PC-9 (cell line): Measurements from ENCODE around the gene HYDIN. TPM values are rescaled to one million over a fixed set of nuclear protein-coding genes. Genes with fewer than 3 reads are reported as not detected.
"Not testable (repeated sequence)": the region's sequence is repeated elsewhere in the genome, so short reads cannot be mapped to it uniquely, and the experiment has no call there.

Source experiments
- BruUV-seq: library from RNA; stranded (reverse); fragments of 400-500 nt; replicated peaks from 2 replicates; lab custom pipeline; 2021; lab: Mats Ljungman, UMichigan
- CTCF ChIA-PET: fragments of 300-600 bp; sonication (Branson Sonifier 250); formaldehyde crosslinking; loops from one replicate; lab custom pipeline; 2022; ENCODE audit warnings: antibody characterized with exemption; lab: Charles Lee
- POLR2A ChIA-PET: fragments of 300-600 bp; sonication (Branson Sonifier 250); formaldehyde crosslinking; loops from one replicate; lab custom pipeline; 2022; ENCODE audit warnings: antibody characterized with exemption; ENCODE audit not compliant: unreplicated experiment; lab: Charles Lee
- DNase-seq, 2 experiments: peaks; one replicate each; pipeline versions ENCODE4 v3.0.0 to v3.0.0-alpha.2; 2015 to 2022; ENCODE audit warnings: mixed read lengths in 1 of 2
- H2AFZ ChIP-seq: fragments of 200-600 bp; sonication (generic); 2 replicates; pipeline ENCODE4 v1.8.1; 2017; ENCODE audit warnings: antibody characterized with exemption
- H3F3A ChIP-seq: fragments of 200-600 bp; sonication (generic); 2 replicates; pipeline ENCODE4 v1.8.1; 2017; ENCODE audit warnings: antibody characterized with exemption, mild to moderate bottlenecking, low read depth; ENCODE audit not compliant: insufficient read depth
- H3K27ac ChIP-seq: fragments of 200-600 bp; sonication (generic); 2 replicates; pipeline ENCODE4 v1.6.1; 2016; ENCODE audit warnings: mixed run types
- H3K27me3 ChIP-seq: fragments of 200-600 bp; sonication (generic); 2 replicates; pipeline ENCODE4 v1.6.1; 2016; ENCODE audit warnings: low read depth, mixed run types; ENCODE audit not compliant: insufficient read depth
- H3K36me3 ChIP-seq: fragments of 200-600 bp; sonication (generic); 2 replicates; pipeline ENCODE4 v1.6.1; 2016; ENCODE audit warnings: low read depth, mixed run types
- H3K4me1 ChIP-seq: fragments of 200-600 bp; sonication (generic); replicated peaks from 2 replicates; pipeline ENCODE4 v1.6.1; 2016; ENCODE audit warnings: mixed run types; ENCODE audit not compliant: insufficient read depth
- H3K4me2 ChIP-seq: fragments of 200-600 bp; sonication (generic); 2 replicates; pipeline ENCODE4 v1.6.1; 2017; ENCODE audit warnings: mixed run types
- H3K4me3 ChIP-seq: fragments of 200-600 bp; sonication (generic); 2 replicates; pipeline ENCODE4 v1.6.1; 2016; ENCODE audit warnings: mixed run types
- H3K79me2 ChIP-seq: fragments of 200-600 bp; sonication (generic); 2 replicates; pipeline ENCODE4 v1.6.1; 2017; ENCODE audit warnings: low read depth, mixed run types
- H3K9me2 ChIP-seq: fragments of 200-600 bp; sonication (generic); 2 replicates; pipeline ENCODE4 v1.8.1; 2017; ENCODE audit warnings: mild to moderate bottlenecking; ENCODE audit not compliant: insufficient read depth
- H3K9me3 ChIP-seq: fragments of 200-600 bp; sonication (generic); 2 replicates; pipeline ENCODE4 v1.8.1; 2016; ENCODE audit warnings: low read depth; ENCODE audit not compliant: insufficient read depth
- H4K20me1 ChIP-seq: fragments of 200-600 bp; sonication (generic); 2 replicates; pipeline ENCODE4 v1.8.1; 2017; ENCODE audit not compliant: insufficient read depth
- intact Hi-C: fragments of 100-400 bp; cut with micrococcal nuclease; formaldehyde crosslinking; loops from one replicate; pipeline ENCODE4 v1.10.0; 2022; ENCODE audit not compliant: unreplicated experiment
- total RNA-seq: library from RNA; stranded (reverse); gene quantifications from 2 replicates; pipeline ENCODE4 v1.2.3, GENCODE V29; 2021

The HYDIN gene
- total RNA-seq, 1 experiment from 2014 or later: 31.0 TPM

- intact Hi-C loops, BruUV-seq, H3K4me2 ChIP-seq, H3K4me3 ChIP-seq, H3K9me2 ChIP-seq, POLR2A ChIA-PET, CTCF ChIA-PET, H3K79me2 ChIP-seq, H3K27me3 ChIP-seq, H3K36me3 ChIP-seq, H4K20me1 ChIP-seq, H3K9me3 ChIP-seq, H3K4me1 ChIP-seq, H2AFZ ChIP-seq, H3F3A ChIP-seq, H3K27ac ChIP-seq, DNase-seq: not testable (repeated sequence)
Measured at GRCh38 chr16:71153329-71153728, 77.2 kb downstream of the HYDIN start.

GRCh38 chr16:71151654-71152053 is 78.9 kb downstream of the HYDIN start:
- H3K27ac ChIP-seq, H3K4me1 ChIP-seq, H3K9me2 ChIP-seq, BruUV-seq, POLR2A ChIA-PET, H4K20me1 ChIP-seq, H3K4me3 ChIP-seq, H3K9me3 ChIP-seq, intact Hi-C loops, H3K4me2 ChIP-seq, H3K79me2 ChIP-seq, H3F3A ChIP-seq, DNase-seq, H2AFZ ChIP-seq, H3K36me3 ChIP-seq, CTCF ChIA-PET, H3K27me3 ChIP-seq: not testable (repeated sequence)

- H3K79me2 ChIP-seq, H3K4me1 ChIP-seq, H3K4me3 ChIP-seq, H3K9me3 ChIP-seq, H3K9me2 ChIP-seq, CTCF ChIA-PET, H3K27ac ChIP-seq, H3K36me3 ChIP-seq, H4K20me1 ChIP-seq, POLR2A ChIA-PET, H3K4me2 ChIP-seq, H2AFZ ChIP-seq, BruUV-seq, DNase-seq, H3F3A ChIP-seq, intact Hi-C loops, H3K27me3 ChIP-seq: not testable (repeated sequence)
Measured at GRCh38 chr16:71143246-71143645, 87.3 kb downstream of the HYDIN start.

- BruUV-seq, H3K36me3 ChIP-seq, H3F3A ChIP-seq, H4K20me1 ChIP-seq, H2AFZ ChIP-seq, intact Hi-C loops, H3K27me3 ChIP-seq, H3K4me3 ChIP-seq, H3K9me2 ChIP-seq, H3K9me3 ChIP-seq, H3K79me2 ChIP-seq, POLR2A ChIA-PET, H3K27ac ChIP-seq, H3K4me1 ChIP-seq, DNase-seq, CTCF ChIA-PET, H3K4me2 ChIP-seq: not testable (repeated sequence)
Measured at GRCh38 chr16:71110565-71110964, 120.0 kb downstream of the HYDIN start.

- H3K9me2 ChIP-seq, H3K4me3 ChIP-seq, H2AFZ ChIP-seq, BruUV-seq, POLR2A ChIA-PET, H4K20me1 ChIP-seq, H3F3A ChIP-seq, H3K9me3 ChIP-seq, H3K4me1 ChIP-seq, H3K4me2 ChIP-seq, H3K79me2 ChIP-seq, H3K27me3 ChIP-seq, CTCF ChIA-PET, H3K36me3 ChIP-seq, H3K27ac ChIP-seq, intact Hi-C loops, DNase-seq: not testable (repeated sequence)
Measured at GRCh38 chr16:71109656-71110208, 120.8 kb downstream of the HYDIN start.

GRCh38 chr16:71105881-71106280 is 124.6 kb downstream of the HYDIN start:
- H3K27ac ChIP-seq, H3F3A ChIP-seq, H3K27me3 ChIP-seq, H3K9me3 ChIP-seq, H3K36me3 ChIP-seq, H3K4me3 ChIP-seq, CTCF ChIA-PET, H3K4me1 ChIP-seq, BruUV-seq, H2AFZ ChIP-seq, POLR2A ChIA-PET, H3K4me2 ChIP-seq, H4K20me1 ChIP-seq, intact Hi-C loops, DNase-seq, H3K79me2 ChIP-seq, H3K9me2 ChIP-seq: not testable (repeated sequence)

GRCh38 chr16:71083573-71083972 is 146.9 kb downstream of the HYDIN start:
- H3K79me2 ChIP-seq, H4K20me1 ChIP-seq, intact Hi-C loops, H3K4me1 ChIP-seq, CTCF ChIA-PET, POLR2A ChIA-PET, H3K9me2 ChIP-seq, H3K4me3 ChIP-seq, H3K27ac ChIP-seq, H3K9me3 ChIP-seq, BruUV-seq, H3K27me3 ChIP-seq, H3F3A ChIP-seq, H3K36me3 ChIP-seq, DNase-seq, H2AFZ ChIP-seq, H3K4me2 ChIP-seq: not testable (repeated sequence)
